Neutrophil (primary cell): Measurements from ENCODE around the gene B3GALNT1.

ENCODE experiments used
- H3K27ac ChIP-seq: fragments of 200-600 bp; sonication (generic); 2 replicates; pipeline ENCODE4 v1.5.1; 2016; ENCODE audit warnings: mild to moderate bottlenecking, moderate library complexity
- H3K27me3 ChIP-seq: fragments of 200-600 bp; sonication (generic); 2 replicates; pipeline ENCODE4 v1.6.0; 2016; ENCODE audit warnings: mild to moderate bottlenecking
- H3K36me3 ChIP-seq: fragments of 200-600 bp; sonication (generic); 2 replicates; pipeline ENCODE4 v1.5.1; 2017
- H3K4me1 ChIP-seq, 2 experiments: fragments of 200-600 bp in 1 of 2; sonication (generic) in 1 of 2; 1 replicate in 1 of 2; 2 replicates in 1 of 2; pipeline versions ENCODE4 v1.5.1 to v1.6.1; 2013 to 2016; ENCODE audit warnings: low read depth in 1 of 2, low read length in 1 of 2, mild to moderate bottlenecking in 1 of 2, moderate library complexity in 1 of 2; ENCODE audit not compliant: control insufficient read depth in 1 of 2, insufficient read depth in 1 of 2
- H3K4me3 ChIP-seq, 2 experiments: fragments of 200-600 bp in 1 of 2; sonication (generic) in 1 of 2; 1 replicate in 1 of 2; 2 replicates in 1 of 2; pipeline ENCODE4 v1.5.1; 2013 to 2016; ENCODE audit warnings: low read depth in 1 of 2, low read length in 1 of 2, mild to moderate bottlenecking in 1 of 2, moderate library complexity in 1 of 2
- H3K9me3 ChIP-seq: fragments of 200-600 bp; sonication (generic); 2 replicates; pipeline ENCODE4 v1.5.1; 2016
- TF ChIP-seq, protein P1 (sequence below): fragments of 200-600 bp; sonication (generic); IDR thresholded peaks from 2 replicates; pipeline ENCODE4 v1.5.1; 2016; ENCODE audit warnings: antibody characterized with exemption

B3GALNT1 gene

DNA sequence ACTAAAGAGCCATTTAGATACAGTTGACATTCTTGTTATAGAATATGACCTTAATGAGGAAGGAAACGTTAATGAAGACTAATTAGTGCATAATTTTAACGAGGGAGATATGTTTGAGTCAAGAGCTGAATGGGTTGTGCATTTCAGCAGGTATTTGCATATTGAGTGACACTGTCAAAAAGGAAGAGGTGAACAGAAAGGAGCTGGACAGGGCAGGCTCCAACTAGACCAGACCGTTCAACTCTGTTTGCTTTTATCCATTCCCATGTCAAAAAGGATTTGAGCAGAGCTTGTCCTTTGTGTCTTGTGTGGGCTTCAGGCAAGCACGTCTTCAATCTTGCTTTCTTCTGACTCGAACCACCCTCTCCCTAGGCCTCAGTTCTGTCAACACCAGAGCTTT, 40.7 kb downstream of the B3GALNT1 start:
- Histone ChIP-seq H3K36me3 (no peaks in the 10 kb centered on the region), H3K4me1 (peaks cover 21 to 25% of the 10 kb centered on the region in 2 experiments), H3K9me3 (no peaks in the 10 kb centered on the region), H3K27me3 (no peaks in the 10 kb centered on the region), H3K4me3 (no peak overlapping the region), H3K27ac (no peak overlapping the region)
- TF ChIP-seq, protein P1, sequence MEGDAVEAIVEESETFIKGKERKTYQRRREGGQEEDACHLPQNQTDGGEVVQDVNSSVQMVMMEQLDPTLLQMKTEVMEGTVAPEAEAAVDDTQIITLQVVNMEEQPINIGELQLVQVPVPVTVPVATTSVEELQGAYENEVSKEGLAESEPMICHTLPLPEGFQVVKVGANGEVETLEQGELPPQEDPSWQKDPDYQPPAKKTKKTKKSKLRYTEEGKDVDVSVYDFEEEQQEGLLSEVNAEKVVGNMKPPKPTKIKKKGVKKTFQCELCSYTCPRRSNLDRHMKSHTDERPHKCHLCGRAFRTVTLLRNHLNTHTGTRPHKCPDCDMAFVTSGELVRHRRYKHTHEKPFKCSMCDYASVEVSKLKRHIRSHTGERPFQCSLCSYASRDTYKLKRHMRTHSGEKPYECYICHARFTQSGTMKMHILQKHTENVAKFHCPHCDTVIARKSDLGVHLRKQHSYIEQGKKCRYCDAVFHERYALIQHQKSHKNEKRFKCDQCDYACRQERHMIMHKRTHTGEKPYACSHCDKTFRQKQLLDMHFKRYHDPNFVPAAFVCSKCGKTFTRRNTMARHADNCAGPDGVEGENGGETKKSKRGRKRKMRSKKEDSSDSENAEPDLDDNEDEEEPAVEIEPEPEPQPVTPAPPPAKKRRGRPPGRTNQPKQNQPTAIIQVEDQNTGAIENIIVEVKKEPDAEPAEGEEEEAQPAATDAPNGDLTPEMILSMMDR: no peak

DNA sequence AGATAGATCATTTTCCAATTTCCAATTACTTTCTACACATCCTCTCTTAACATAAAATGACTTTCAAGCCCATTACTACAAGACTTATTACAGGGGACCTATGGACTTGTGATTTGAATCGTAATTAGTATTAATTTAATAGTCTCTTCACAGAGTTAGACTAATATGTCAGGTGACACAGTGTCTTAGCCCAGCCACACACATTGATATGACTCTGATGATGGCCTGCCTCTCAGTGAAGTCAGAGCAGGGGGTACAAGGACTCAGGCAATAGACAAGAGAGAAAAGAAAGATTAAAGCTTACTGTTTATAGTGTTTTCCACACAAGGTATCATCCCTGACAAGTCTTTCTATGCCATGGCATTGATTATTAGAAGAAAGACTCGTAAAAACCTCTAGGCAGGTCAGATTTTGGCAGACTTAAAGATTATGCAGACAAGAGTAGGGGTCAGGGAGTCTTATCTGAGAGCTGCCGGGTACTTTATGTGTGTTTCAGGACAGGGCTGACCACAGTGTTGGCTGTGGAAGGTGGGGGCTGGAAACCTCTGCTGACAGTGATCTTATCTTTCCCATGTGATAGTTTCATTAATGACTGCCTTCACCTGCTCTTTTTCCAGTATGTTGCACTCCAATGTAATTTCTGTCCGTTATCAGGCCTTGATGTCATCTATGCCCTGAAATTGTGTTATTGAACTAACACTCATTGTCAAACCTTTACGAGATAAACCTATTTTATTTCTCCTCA, 50.1 kb downstream of the B3GALNT1 start:
- TF ChIP-seq, protein P1: no peak
- no peaks in the 10 kb centered on the region for H3K9me3 ChIP-seq
- H3K36me3 ChIP-seq: no peaks in the 10 kb centered on the region
- no peaks in the 10 kb centered on the region for H3K4me1 ChIP-seq
- no peak overlapping the region for H3K27ac ChIP-seq
- no peaks in the 10 kb centered on the region for H3K27me3 ChIP-seq
- no peak overlapping the region for H3K4me3 ChIP-seq

DNA sequence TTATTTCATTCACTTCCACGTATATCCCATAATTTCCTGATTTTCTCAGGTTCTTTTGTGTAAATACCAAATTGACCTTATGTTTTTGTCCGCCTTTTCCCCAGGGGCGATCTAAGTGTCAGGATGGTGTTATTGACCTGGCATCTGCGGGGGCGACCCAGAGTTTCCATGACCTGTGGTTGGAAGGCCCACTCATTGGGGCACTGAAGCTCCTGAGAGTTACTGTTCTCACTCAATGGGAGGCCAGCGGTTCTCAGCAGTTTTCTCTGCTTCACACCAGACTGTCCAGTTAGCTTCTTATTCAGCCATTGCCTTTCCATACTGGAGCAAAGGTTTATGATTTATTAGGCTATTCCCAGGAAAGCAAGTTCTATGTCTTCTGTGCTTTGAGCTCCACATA, 53.3 kb downstream of the B3GALNT1 start:
- Histone ChIP-seq H3K4me1 (no peaks in the 10 kb centered on the region), H3K4me3 (no peak overlapping the region), H3K27me3 (no peaks in the 10 kb centered on the region), H3K27ac (no peak overlapping the region), H3K36me3 (no peaks in the 10 kb centered on the region), H3K9me3 (no peaks in the 10 kb centered on the region)
- TF ChIP-seq, protein P1: no peak

DNA sequence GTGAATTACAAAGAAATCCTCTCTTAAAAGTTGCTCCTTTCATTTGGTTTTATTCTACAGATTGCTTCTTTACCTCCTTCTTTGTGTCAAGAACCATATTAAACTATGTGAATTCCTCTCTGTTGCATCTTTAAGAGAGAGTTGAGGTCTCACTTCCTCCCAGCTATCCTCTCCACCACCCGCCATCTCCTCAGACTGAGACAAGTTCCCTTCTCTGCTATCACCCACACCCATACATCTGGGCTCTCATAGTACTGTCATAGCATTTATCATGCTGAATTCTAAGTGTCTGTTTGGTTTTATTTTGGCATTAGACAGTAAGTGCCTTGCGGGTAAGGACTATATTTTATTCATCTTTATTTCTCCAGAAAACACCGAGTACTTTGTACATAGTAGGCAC, 54.2 kb downstream of the B3GALNT1 start:
- Histone ChIP-seq H3K27me3 (no peaks in the 10 kb centered on the region), H3K36me3 (no peaks in the 10 kb centered on the region), H3K27ac (no peak overlapping the region), H3K4me3 (no peak overlapping the region), H3K4me1 (no peaks in the 10 kb centered on the region), H3K9me3 (no peaks in the 10 kb centered on the region)
- TF ChIP-seq, protein P1: no peak

DNA sequence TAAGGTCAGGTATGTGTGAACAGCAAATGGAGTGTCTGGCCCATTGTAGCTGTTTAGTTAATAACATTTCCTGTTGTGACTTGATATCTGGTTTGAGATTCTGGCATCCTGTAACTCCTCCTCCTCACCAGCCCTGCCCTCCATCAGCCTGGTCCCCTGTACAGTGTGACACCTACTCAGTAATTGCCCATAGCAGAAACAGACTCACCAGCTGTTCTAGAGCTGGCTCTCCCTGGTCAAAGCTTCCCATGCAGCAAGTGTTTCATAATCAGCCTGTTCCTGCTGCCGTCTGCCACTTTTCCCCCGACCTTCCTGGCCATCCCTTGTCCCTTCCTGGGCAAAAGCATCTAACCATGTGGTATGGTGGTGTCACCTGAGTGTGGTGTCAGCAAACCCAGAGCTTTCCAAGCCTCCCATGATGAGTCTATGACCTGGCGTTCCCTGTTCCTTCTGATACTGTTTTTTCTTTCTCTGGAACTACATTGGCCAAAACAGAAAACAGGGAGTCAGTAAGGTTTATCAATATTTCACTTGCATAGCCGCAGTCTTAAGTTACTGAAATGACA, 55.4 kb downstream of the B3GALNT1 start:
- no peak overlapping the region for H3K27ac ChIP-seq
- no peaks in the 10 kb centered on the region for H3K9me3 ChIP-seq
- no peak overlapping the region for H3K4me3 ChIP-seq
- H3K36me3 ChIP-seq: no peaks in the 10 kb centered on the region
- no peaks in the 10 kb centered on the region for H3K4me1 ChIP-seq
- no peaks in the 10 kb centered on the region for H3K27me3 ChIP-seq
- TF ChIP-seq, protein P1: no peak
